Activated naive CD8-positive, alpha-beta T cell (primary cell): ENCODE measurements around the gene COQ8B.
"Not testable (repeated sequence)": the region's sequence is repeated elsewhere in the genome, so short reads cannot be mapped to it uniquely, and the experiment has no call there.

ENCODE experiments used
- H3K27ac Mint-ChIP-seq: one replicate; pipeline ENCODE4 v1.8.0; 2021; ENCODE audit warnings: mixed read lengths
- H3K27me3 Mint-ChIP-seq: one replicate; pipeline ENCODE4 v1.8.0; 2021; ENCODE audit warnings: mixed read lengths
- H3K36me3 Mint-ChIP-seq: one replicate; pipeline ENCODE4 v1.8.0; 2021; ENCODE audit warnings: mixed read lengths
- H3K4me1 Mint-ChIP-seq: one replicate; pipeline ENCODE4 v1.8.0; 2021; ENCODE audit warnings: low read depth, mixed read lengths
- H3K4me3 Mint-ChIP-seq: one replicate; pipeline ENCODE4 v1.8.0; 2021; ENCODE audit warnings: mild to moderate bottlenecking, mixed read lengths
- H3K9me3 Mint-ChIP-seq: one replicate; pipeline ENCODE4 v1.8.0; 2021; ENCODE audit warnings: low read depth, mixed read lengths

COQ8B gene

GRCh38 chr19:40735013-40735771, 18.5 kb upstream of the COQ8B start:
- H3K36me3 Mint-ChIP-seq: peaks cover 21% of the 10 kb centered on the region
- no peaks in the 10 kb centered on the region for H3K4me1 Mint-ChIP-seq
- H3K4me3 Mint-ChIP-seq: no peak overlapping the region
- no peaks in the 10 kb centered on the region for H3K27me3 Mint-ChIP-seq
- no peak overlapping the region for H3K27ac Mint-ChIP-seq
- H3K9me3 Mint-ChIP-seq: no peaks in the 10 kb centered on the region

- Mint-ChIP-seq H3K4me1 (no peaks in the 10 kb centered on the region), H3K9me3 (no peaks in the 10 kb centered on the region), H3K27me3 (no peaks in the 10 kb centered on the region), H3K36me3 (peaks cover 21% of the 10 kb centered on the region), H3K4me3 (no peak overlapping the region), H3K27ac (no peak overlapping the region)
Measured at GRCh38 chr19:40733149-40733548, 16.5 kb upstream of the COQ8B start.

GRCh38 chr19:40732304-40732703, 15.6 kb upstream of the COQ8B start:
- not testable (repeated sequence) for H3K9me3 Mint-ChIP-seq

GRCh38 chr19:40730065-40730464, 13.4 kb upstream of the COQ8B start:
- not testable (repeated sequence) for H3K4me1 Mint-ChIP-seq, H3K9me3 Mint-ChIP-seq, H3K27me3 Mint-ChIP-seq, H3K4me3 Mint-ChIP-seq, H3K27ac Mint-ChIP-seq
- peaks cover 22% of the 10 kb centered on the region for H3K36me3 Mint-ChIP-seq

More at GRCh38 chr19:40732304-40732703, 15.6 kb upstream of the COQ8B start:
- H3K4me1 Mint-ChIP-seq, H3K27me3 Mint-ChIP-seq, H3K27ac Mint-ChIP-seq, H3K4me3 Mint-ChIP-seq: not testable (repeated sequence)
- H3K36me3 Mint-ChIP-seq: peaks cover 20% of the 10 kb centered on the region

GRCh38 chr19:40726279-40726678, 9.6 kb upstream of the COQ8B start:
- Mint-ChIP-seq H3K27me3 (no peaks in the 10 kb centered on the region), H3K9me3 (no peaks in the 10 kb centered on the region), H3K36me3 (peaks cover 9% of the 10 kb centered on the region), H3K27ac (no peak overlapping the region), H3K4me3 (no peak overlapping the region), H3K4me1 (peaks cover 12% of the 10 kb centered on the region)

GRCh38 chr19:40724855-40725254, 8.2 kb upstream of the COQ8B start:
- Mint-ChIP-seq H3K36me3 (peaks cover 3% of the 10 kb centered on the region), H3K4me1 (peaks cover 24% of the 10 kb centered on the region), H3K4me3 (no peak overlapping the region), H3K27me3 (no peaks in the 10 kb centered on the region), H3K9me3 (no peaks in the 10 kb centered on the region), H3K27ac (no peak overlapping the region)

GRCh38 chr19:40724315-40724714, 7.6 kb upstream of the COQ8B start:
- Mint-ChIP-seq H3K27me3 (no peaks in the 10 kb centered on the region), H3K4me1 (peaks cover 30% of the 10 kb centered on the region), H3K36me3 (peaks cover 3% of the 10 kb centered on the region), H3K4me3 (no peak overlapping the region), H3K27ac (no peak overlapping the region), H3K9me3 (no peaks in the 10 kb centered on the region)

GRCh38 chr19:40723661-40724254, 7.1 kb upstream of the COQ8B start:
- Mint-ChIP-seq H3K36me3 (peaks cover 3% of the 10 kb centered on the region), H3K27ac (no peak overlapping the region), H3K4me1 (peaks cover 31% of the 10 kb centered on the region), H3K4me3 (no peak overlapping the region), H3K27me3 (no peaks in the 10 kb centered on the region), H3K9me3 (no peaks in the 10 kb centered on the region)

GRCh38 chr19:40721936-40722661, 5.4 kb upstream of the COQ8B start:
- Mint-ChIP-seq H3K36me3 (peaks cover 3% of the 10 kb centered on the region), H3K4me1 (peaks cover 42% of the 10 kb centered on the region), H3K27ac (no peak overlapping the region), H3K4me3 (no peak overlapping the region), H3K27me3 (no peaks in the 10 kb centered on the region), H3K9me3 (no peaks in the 10 kb centered on the region)

- H3K4me1 Mint-ChIP-seq: peaks cover 48% of the 10 kb centered on the region
- H3K27me3 Mint-ChIP-seq: no peaks in the 10 kb centered on the region
- no peaks in the 10 kb centered on the region for H3K36me3 Mint-ChIP-seq
- H3K9me3 Mint-ChIP-seq: no peaks in the 10 kb centered on the region
- H3K4me3 Mint-ChIP-seq: peak overlapping the region; percentile 74
- H3K27ac Mint-ChIP-seq: no peak overlapping the region
Measured at GRCh38 chr19:40721140-40721486, 4.4 kb upstream of the COQ8B start.

- Mint-ChIP-seq H3K4me1 (peaks cover 62% of the 10 kb centered on the region), H3K4me3 (peak overlapping the region; percentile 97), H3K27ac (peak overlapping the region; percentile 12), H3K27me3 (no peaks in the 10 kb centered on the region), H3K36me3 (no peaks in the 10 kb centered on the region), H3K9me3 (no peaks in the 10 kb centered on the region)
Measured at GRCh38 chr19:40719414-40719894, 2.8 kb upstream of the COQ8B start.

- H3K4me3 Mint-ChIP-seq: peak overlapping the region; percentile 97
- H3K36me3 Mint-ChIP-seq: no peaks in the 10 kb centered on the region
- peaks cover 62% of the 10 kb centered on the region for H3K4me1 Mint-ChIP-seq
- H3K27ac Mint-ChIP-seq: peak overlapping the region; percentile 22
- H3K27me3 Mint-ChIP-seq: no peaks in the 10 kb centered on the region
- H3K9me3 Mint-ChIP-seq: no peaks in the 10 kb centered on the region
Measured at GRCh38 chr19:40718774-40719391, 2.2 kb upstream of the COQ8B start.

GRCh38 chr19:40717880-40718773, 1.4 kb upstream of the COQ8B start:
- no peaks in the 10 kb centered on the region for H3K9me3 Mint-ChIP-seq
- H3K4me1 Mint-ChIP-seq: peaks cover 62% of the 10 kb centered on the region
- no peaks in the 10 kb centered on the region for H3K36me3 Mint-ChIP-seq
- peak overlapping the region; percentile 91 for H3K27ac Mint-ChIP-seq
- H3K4me3 Mint-ChIP-seq: peak overlapping the region; percentile 97
- no peaks in the 10 kb centered on the region for H3K27me3 Mint-ChIP-seq

- H3K9me3 Mint-ChIP-seq: no peaks in the 10 kb centered on the region
- H3K27me3 Mint-ChIP-seq: no peaks in the 10 kb centered on the region
- H3K27ac Mint-ChIP-seq: no peak overlapping the region
- no peaks in the 10 kb centered on the region for H3K36me3 Mint-ChIP-seq
- peak overlapping the region; percentile 97 for H3K4me3 Mint-ChIP-seq
- H3K4me1 Mint-ChIP-seq: peaks cover 62% of the 10 kb centered on the region
Measured at GRCh38 chr19:40717325-40717879, 716 bp upstream of the COQ8B start.
